Effector memory CD4-positive, alpha-beta T cell (primary cell): Measurements from ENCODE around the gene ZMPSTE24.
"Not testable (repeated sequence)": the region's sequence is repeated elsewhere in the genome, so short reads cannot be mapped to it uniquely, and the experiment has no call there.

Source experiments
- DNase-seq, 3 donors: peaks; one replicate each; pipeline ENCODE4 v3.0.0-alpha.2; 2020
- H3K27ac ChIP-seq: 2 replicates; pipeline ENCODE4 v1.7.0; 2013; ENCODE audit warnings: mild to moderate bottlenecking, low read length, moderate library complexity; ENCODE audit not compliant: insufficient read depth, poor library complexity, severe bottlenecking
- H3K27me3 ChIP-seq: replicated peaks from 2 replicates; pipeline ENCODE4 v1.7.0; 2013; ENCODE audit warnings: mild to moderate bottlenecking, low read length; ENCODE audit not compliant: insufficient read depth, control insufficient read depth, poor library complexity, severe bottlenecking
- H3K36me3 ChIP-seq: 2 replicates; pipeline ENCODE4 v1.7.0; 2013; ENCODE audit warnings: mild to moderate bottlenecking, low read length, moderate library complexity; ENCODE audit not compliant: control insufficient read depth, insufficient read depth
- H3K4me1 ChIP-seq: 2 replicates; pipeline ENCODE4 v1.7.0; 2013; ENCODE audit warnings: low read length, mild to moderate bottlenecking; ENCODE audit not compliant: control insufficient read depth, insufficient read depth, poor library complexity, severe bottlenecking
- H3K4me3 ChIP-seq: 2 replicates; pipeline ENCODE4 v1.7.0; 2013; ENCODE audit warnings: low read length, low read depth, mild to moderate bottlenecking; ENCODE audit not compliant: insufficient read depth, poor library complexity, severe bottlenecking
- H3K9me3 ChIP-seq: 2 replicates; pipeline ENCODE4 v1.7.0; 2013; ENCODE audit warnings: mild to moderate bottlenecking, low read length, moderate library complexity; ENCODE audit not compliant: control insufficient read depth

Gene ZMPSTE24

DNA sequence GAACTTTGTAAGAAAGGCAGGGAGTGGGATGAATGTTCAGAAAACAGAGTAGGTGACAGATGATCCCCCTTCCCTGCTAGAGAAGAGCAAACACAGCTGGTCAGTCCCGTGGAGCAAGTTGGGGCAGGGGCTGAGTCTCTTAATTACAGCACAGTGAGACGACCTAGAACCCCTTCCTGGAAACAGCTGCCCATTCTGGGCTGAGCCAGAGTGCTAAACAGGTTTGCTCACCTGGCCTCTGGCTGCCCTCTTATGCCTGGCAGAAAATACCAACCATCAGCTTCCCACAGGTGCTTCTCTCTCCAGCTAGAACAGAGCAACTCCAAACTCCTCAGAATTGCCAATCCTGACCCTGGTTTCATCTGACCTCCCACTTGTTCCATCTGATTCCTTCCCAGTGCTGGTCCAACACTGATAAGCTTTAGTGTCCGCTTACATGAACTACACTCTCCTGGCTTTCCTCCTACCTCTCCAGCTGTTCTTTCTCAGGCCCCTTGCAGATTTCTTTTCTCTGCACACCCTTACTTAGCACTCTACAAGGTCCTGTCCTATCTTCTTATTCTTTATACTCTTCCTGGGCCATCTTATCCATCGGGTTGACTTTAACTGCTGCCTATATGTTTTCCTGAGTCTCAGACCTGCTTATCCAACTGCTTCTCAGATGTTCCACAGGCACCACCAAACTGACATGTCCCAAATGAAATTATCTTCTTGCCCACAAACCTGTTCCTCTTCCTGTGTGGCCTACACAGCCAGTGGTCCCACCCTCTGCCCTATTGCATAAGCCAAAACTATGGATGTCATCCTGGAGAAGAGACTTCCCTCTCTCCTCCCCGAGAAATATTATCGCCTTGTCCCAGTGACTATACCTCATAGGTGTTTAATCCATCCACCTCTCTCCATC, 81.6 kb downstream of the ZMPSTE24 start:
- no peaks in the 10 kb centered on the region for H3K27me3 ChIP-seq
- H3K4me1 ChIP-seq, result peaks cover 5% of the 10 kb centered on the region
- H3K27ac ChIP-seq, result no peak overlapping the region
- no peak overlapping the region for H3K4me3 ChIP-seq
- no peaks in the 10 kb centered on the region for H3K9me3 ChIP-seq
- no peak for DNase-seq
- no peaks in the 10 kb centered on the region for H3K36me3 ChIP-seq

DNA sequence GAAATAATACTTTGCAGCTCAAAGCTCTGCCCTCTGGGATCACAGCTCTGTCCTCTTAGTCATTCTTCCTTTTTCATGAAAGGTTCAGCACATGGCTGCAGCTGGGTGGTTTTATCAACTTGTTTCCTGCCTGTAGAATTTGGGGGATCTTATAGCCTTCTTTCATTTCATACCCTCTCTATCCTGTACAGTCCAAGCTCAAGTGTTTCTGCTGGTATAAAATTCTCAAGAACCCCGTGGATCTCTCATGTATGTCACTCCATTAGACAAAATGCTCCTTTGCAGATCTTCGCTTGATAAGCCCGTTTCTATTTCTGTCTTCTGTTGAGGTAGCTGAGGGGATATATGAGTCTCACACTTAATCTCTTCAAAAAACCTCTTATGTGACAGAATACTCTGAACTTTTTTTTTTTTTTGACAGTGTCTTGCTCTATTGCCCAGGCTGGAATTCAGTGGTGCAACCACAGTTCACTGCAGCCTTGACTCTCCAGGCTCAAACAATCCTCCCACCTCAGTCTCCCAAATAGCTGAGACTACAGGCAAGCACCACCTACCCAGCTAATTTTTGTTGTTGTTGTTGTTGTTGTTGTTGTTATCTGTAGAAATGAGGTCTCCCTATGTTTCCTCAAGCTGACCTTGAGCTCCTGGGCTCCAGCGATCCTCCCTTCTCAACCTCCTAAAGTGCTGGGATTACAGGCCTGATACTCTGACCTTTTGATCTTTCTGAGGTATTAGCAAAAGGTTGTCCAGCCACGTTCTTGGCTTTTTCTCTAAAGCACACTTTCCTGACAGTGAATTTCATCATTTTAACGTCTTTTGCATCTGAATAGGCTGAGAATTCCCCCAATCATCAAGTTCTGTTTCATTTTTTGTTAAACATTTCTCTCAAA, 83.7 kb downstream of the ZMPSTE24 start:
- H3K4me3 ChIP-seq, result no peak overlapping the region
- no peak overlapping the region for H3K27ac ChIP-seq
- DNase-seq, result no peak
- H3K36me3 ChIP-seq, result no peaks in the 10 kb centered on the region
- no peaks in the 10 kb centered on the region for H3K9me3 ChIP-seq
- peaks cover 5% of the 10 kb centered on the region for H3K4me1 ChIP-seq
- H3K27me3 ChIP-seq, result no peaks in the 10 kb centered on the region

DNA sequence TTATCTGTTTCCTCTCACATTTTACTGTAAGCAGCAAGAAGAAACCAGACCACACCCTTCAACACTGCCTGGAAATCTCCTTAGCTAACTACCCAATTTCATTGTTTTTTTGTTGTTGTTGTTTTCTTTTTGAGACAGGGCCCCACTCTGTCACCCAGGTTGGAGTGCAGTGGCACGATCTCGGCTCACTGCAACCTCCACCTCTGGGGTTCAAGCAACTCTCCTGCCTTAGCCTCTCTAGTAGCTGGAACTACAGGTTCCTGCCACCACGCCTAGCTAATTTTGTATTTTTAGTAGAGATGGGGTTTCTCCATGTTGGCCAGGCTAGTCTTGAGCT, 84.3 kb downstream of the ZMPSTE24 start:
- H3K4me3 ChIP-seq, H3K36me3 ChIP-seq, H3K9me3 ChIP-seq, H3K4me1 ChIP-seq, H3K27me3 ChIP-seq, DNase-seq, H3K27ac ChIP-seq: not testable (repeated sequence)
